Astrocyte (in vitro differentiated cells and primary cell): Measurements from ENCODE around the gene OR2AP1. TPM values are rescaled to one million over a fixed set of nuclear protein-coding genes. Genes with fewer than 3 reads are reported as not detected.

Source experiments
- DNase-seq: peaks from one replicate; pipeline ENCODE4 v3.0.0-alpha.2; 2010; ENCODE audit warnings: low read depth
- FAIRE-seq: peaks from 2 replicates; lab custom pipeline; 2011; peaks lifted over from hg19 to GRCh38; lab: Jason Lieb, UNC
- H2AFZ ChIP-seq: 2 replicates; pipeline ENCODE4 v1.6.0; 2012; ENCODE audit warnings: low read depth, low read length, inconsistent platforms
- H3K27ac ChIP-seq: 2 replicates; pipeline ENCODE4 v1.5.1; 2011; ENCODE audit warnings: low read depth, low read length, inconsistent platforms
- H3K27me3 ChIP-seq: 2 replicates; pipeline ENCODE4 v1.6.0; 2011; ENCODE audit warnings: low read length, inconsistent platforms; ENCODE audit not compliant: insufficient read depth
- H3K36me3 ChIP-seq: 2 replicates; pipeline ENCODE4 v1.5.1; 2011; ENCODE audit warnings: low read length, inconsistent platforms; ENCODE audit not compliant: insufficient read depth
- H3K4me1 ChIP-seq: 2 replicates; pipeline ENCODE4 v1.5.1; 2011; ENCODE audit warnings: low read length, inconsistent platforms; ENCODE audit not compliant: insufficient read depth
- H3K4me2 ChIP-seq: 2 replicates; pipeline ENCODE4 v1.6.0; 2012; ENCODE audit warnings: low read length, inconsistent platforms
- H3K4me3 ChIP-seq: 2 replicates; pipeline ENCODE4 v1.5.1; 2011; ENCODE audit warnings: low read depth, mild to moderate bottlenecking, low read length, inconsistent platforms; ENCODE audit not compliant: insufficient read depth
- H3K79me2 ChIP-seq: 2 replicates; pipeline ENCODE4 v1.6.0; 2012; ENCODE audit warnings: mild to moderate bottlenecking, low read length, inconsistent platforms; ENCODE audit not compliant: insufficient read depth
- H3K9ac ChIP-seq: 2 replicates; pipeline ENCODE4 v1.6.0; 2012; ENCODE audit warnings: mild to moderate bottlenecking, low read length, inconsistent platforms
- H3K9me3 ChIP-seq: 2 replicates; pipeline ENCODE4 v1.5.1; 2012; ENCODE audit warnings: low read depth, mild to moderate bottlenecking, low read length, inconsistent platforms; ENCODE audit not compliant: insufficient read depth
- H4K20me1 ChIP-seq: 2 replicates; pipeline ENCODE4 v1.6.0; 2012; ENCODE audit warnings: low read length, inconsistent platforms; ENCODE audit not compliant: insufficient read depth
- H3K27ac Mint-ChIP-seq: one replicate; pipeline ENCODE4 v1.8.0; 2021; ENCODE audit warnings: mild to moderate bottlenecking, mixed read lengths; ENCODE audit not compliant: unreplicated experiment
- H3K27me3 Mint-ChIP-seq: one replicate; pipeline ENCODE4 v1.8.0; 2021; ENCODE audit warnings: low read depth, mixed read lengths; ENCODE audit not compliant: unreplicated experiment
- H3K36me3 Mint-ChIP-seq: one replicate; pipeline ENCODE4 v1.8.0; 2021; ENCODE audit warnings: low read depth, mixed read lengths; ENCODE audit not compliant: unreplicated experiment
- H3K4me1 Mint-ChIP-seq: one replicate; pipeline ENCODE4 v1.8.0; 2021; ENCODE audit warnings: low read depth, mixed read lengths; ENCODE audit not compliant: unreplicated experiment
- H3K4me3 Mint-ChIP-seq: one replicate; pipeline ENCODE4 v1.8.0; 2021; ENCODE audit warnings: mild to moderate bottlenecking, moderate library complexity, mixed read lengths; ENCODE audit not compliant: unreplicated experiment
- H3K9me3 Mint-ChIP-seq: one replicate; pipeline ENCODE4 v1.8.0; 2021; ENCODE audit warnings: mild to moderate bottlenecking, mixed read lengths; ENCODE audit not compliant: unreplicated experiment
- EZH2 ChIP-seq: IDR thresholded peaks from 2 replicates; pipeline ENCODE4 v1.6.1; 2012; ENCODE audit warnings: mild to moderate bottlenecking, low read length, inconsistent platforms; ENCODE audit not compliant: insufficient read depth
- total RNA-seq: library from RNA; stranded (reverse); gene quantifications from 2 replicates; pipeline ENCODE4 v1.2.1, GENCODE V29; 2021
- TF ChIP-seq, protein P1 (sequence below): IDR thresholded peaks from 2 replicates; pipeline ENCODE4 v1.5.1; 2011; ENCODE audit warnings: low read depth, mild to moderate bottlenecking, inconsistent platforms, low read length, moderate library complexity; ENCODE audit not compliant: insufficient read depth

The OR2AP1 gene
- total RNA-seq, 1 donor from 2014 or later = not detected

DNA sequence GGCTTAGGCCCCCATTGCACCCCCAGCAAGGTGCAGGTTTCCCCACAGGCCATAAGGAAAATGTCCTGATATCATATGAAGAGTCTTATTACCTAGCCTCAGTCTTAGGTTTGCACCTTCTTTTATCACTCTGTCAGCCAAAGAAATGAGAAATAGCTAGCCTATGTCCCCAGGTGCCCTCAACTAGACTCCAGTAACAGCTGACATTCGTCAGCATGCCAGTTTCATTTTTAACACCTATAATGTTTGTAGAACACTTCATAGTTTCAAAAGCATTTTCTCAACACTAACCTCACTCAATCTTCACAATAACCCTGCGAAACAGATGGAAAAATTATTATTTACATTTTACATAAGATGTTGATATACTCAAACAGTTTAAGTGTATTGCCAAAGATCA, 40.4 kb downstream of the OR2AP1 start:
- H3K27me3 Mint-ChIP-seq = no peaks in the 10 kb centered on the region
- FAIRE-seq = no peak

DNA sequence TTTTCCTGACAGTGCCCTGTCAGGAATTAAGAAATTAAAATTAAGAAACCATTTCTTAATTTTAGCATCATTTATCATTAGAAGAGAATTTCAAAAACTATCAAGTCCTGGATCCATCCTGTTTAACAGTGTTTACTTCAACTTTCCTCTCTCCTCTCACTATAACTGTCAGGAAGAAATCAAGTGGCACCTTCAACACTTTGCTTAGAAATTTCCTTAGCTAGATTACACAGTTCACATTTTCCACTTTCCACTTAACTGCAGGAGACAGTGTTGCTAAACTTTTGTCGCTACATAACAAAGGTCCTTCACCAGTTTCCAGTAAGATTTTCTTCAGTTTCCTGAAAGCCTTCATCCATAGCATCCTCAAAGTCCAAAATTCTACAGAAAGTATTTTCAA, 42.5 kb downstream of the OR2AP1 start:
- Mint-ChIP-seq H3K9me3 (peaks cover 21% of the 10 kb centered on the region), H3K27me3 (no peaks in the 10 kb centered on the region), H3K4me1 (peaks cover under 1% of the 10 kb centered on the region), H3K27ac (no peak overlapping the region), H3K36me3 (no peaks in the 10 kb centered on the region), H3K4me3 (no peak overlapping the region)
- Histone ChIP-seq H3K4me3 (no peak overlapping the region), H3K9ac (no peak overlapping the region), H3K27ac (no peak overlapping the region), H3K27me3 (no peaks in the 10 kb centered on the region), H3K79me2 (no peaks in the 10 kb centered on the region), H2AFZ (no peak overlapping the region), H3K36me3 (no peaks in the 10 kb centered on the region), H4K20me1 (no peaks in the 10 kb centered on the region), H3K9me3 (no peaks in the 10 kb centered on the region), H3K4me2 (no peak overlapping the region), H3K4me1 (no peaks in the 10 kb centered on the region)
- no peak for DNase-seq
- FAIRE-seq = no peak
- TF ChIP-seq EZH2 = no peak
- TF ChIP-seq, protein P1, sequence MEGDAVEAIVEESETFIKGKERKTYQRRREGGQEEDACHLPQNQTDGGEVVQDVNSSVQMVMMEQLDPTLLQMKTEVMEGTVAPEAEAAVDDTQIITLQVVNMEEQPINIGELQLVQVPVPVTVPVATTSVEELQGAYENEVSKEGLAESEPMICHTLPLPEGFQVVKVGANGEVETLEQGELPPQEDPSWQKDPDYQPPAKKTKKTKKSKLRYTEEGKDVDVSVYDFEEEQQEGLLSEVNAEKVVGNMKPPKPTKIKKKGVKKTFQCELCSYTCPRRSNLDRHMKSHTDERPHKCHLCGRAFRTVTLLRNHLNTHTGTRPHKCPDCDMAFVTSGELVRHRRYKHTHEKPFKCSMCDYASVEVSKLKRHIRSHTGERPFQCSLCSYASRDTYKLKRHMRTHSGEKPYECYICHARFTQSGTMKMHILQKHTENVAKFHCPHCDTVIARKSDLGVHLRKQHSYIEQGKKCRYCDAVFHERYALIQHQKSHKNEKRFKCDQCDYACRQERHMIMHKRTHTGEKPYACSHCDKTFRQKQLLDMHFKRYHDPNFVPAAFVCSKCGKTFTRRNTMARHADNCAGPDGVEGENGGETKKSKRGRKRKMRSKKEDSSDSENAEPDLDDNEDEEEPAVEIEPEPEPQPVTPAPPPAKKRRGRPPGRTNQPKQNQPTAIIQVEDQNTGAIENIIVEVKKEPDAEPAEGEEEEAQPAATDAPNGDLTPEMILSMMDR = no peak

More for the DNA sequence above, 40.4 kb downstream of the OR2AP1 start:
- H3K4me2 ChIP-seq = no peak overlapping the region
- no peaks in the 10 kb centered on the region for H3K4me1 ChIP-seq
- H3K27me3 ChIP-seq = no peaks in the 10 kb centered on the region
- TF ChIP-seq, protein P1 = no peak
- no peak for TF ChIP-seq EZH2
- no peaks in the 10 kb centered on the region for H3K36me3 ChIP-seq
- no peak overlapping the region for H3K4me3 ChIP-seq
- Mint-ChIP-seq H3K9me3 (peaks cover 20% of the 10 kb centered on the region), H3K4me1 (no peaks in the 10 kb centered on the region), H3K27ac (no peak overlapping the region), H3K4me3 (no peak overlapping the region), H3K36me3 (no peaks in the 10 kb centered on the region)
- H3K9ac ChIP-seq = no peak overlapping the region
- H3K9me3 ChIP-seq = no peaks in the 10 kb centered on the region
- no peaks in the 10 kb centered on the region for H4K20me1 ChIP-seq
- no peaks in the 10 kb centered on the region for H3K79me2 ChIP-seq
- no peak overlapping the region for H3K27ac ChIP-seq
- no peak for DNase-seq
- H2AFZ ChIP-seq = no peak overlapping the region

DNA sequence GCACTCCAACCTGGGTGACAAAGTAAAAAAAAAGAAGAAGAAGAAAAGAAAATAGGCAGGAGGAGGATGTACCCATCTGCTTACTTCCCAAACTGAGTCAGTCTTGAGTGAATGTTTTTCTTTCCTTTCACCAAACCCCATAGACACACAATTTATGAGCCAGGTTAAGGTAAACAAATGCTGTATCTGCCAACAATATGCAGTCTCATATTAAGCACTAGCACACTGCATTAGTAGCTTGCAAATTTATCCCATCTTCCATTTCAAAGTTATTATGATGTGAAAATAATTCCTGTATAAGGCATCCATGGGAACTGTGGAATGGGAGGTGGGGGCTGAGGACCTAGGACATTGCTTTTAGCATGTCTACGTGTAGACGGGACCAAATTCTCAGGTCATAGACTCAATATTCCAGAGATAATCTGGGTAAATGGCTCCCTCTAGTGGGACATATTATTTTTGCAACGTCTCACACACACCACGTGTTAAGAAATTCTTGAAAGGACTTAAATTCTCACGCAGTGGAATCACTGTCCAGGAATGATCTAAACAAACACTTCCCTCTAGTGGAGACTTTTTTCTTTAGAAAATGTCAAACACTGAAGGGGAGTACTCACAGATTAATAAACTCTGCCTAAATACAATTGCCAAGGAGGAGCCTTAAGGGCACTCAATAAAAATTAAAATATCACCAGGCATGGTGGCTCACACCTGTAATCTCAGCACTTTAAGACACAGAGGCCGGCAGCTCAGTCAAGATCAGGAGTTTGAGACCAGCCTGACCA, 47.3 kb downstream of the OR2AP1 start:
- Histone ChIP-seq H3K4me2 (peak overlapping the region; percentile 21), H2AFZ (peak overlapping the region; percentile 48), H3K36me3 (no peaks in the 10 kb centered on the region), H3K27me3 (no peaks in the 10 kb centered on the region), H3K9me3 (no peaks in the 10 kb centered on the region), H3K4me1 (no peaks in the 10 kb centered on the region), H4K20me1 (no peaks in the 10 kb centered on the region), H3K9ac (no peak overlapping the region), H3K4me3 (no peak overlapping the region), H3K79me2 (no peaks in the 10 kb centered on the region), H3K27ac (no peak overlapping the region)
- Mint-ChIP-seq H3K27ac (peak overlapping the region; percentile 68), H3K4me1 (peaks cover 1% of the 10 kb centered on the region), H3K36me3 (no peaks in the 10 kb centered on the region), H3K27me3 (peaks cover 2% of the 10 kb centered on the region), H3K4me3 (no peak overlapping the region), H3K9me3 (peaks cover 24% of the 10 kb centered on the region)
- FAIRE-seq (peak; percentile 97), DNase-seq (peak; percentile 84)
- no peak for TF ChIP-seq EZH2
- TF ChIP-seq, protein P1 = peak; percentile 93
